Measurements from ENCODE around the gene KPNB1. TPM values are rescaled to one million over a fixed set of nuclear protein-coding genes. Genes with fewer than 3 reads are reported as not detected.
A peak's percentile ranks its signal among the peaks of the same experiment; 100 is the strongest.
"Not testable (repeated sequence)": the region's sequence is repeated elsewhere in the genome, so short reads cannot be mapped to it uniquely, and the experiment has no call there.

The KPNB1 gene
- total RNA-seq, 2 experiments from 2014 or later = 475 to 488 TPM

DNA sequence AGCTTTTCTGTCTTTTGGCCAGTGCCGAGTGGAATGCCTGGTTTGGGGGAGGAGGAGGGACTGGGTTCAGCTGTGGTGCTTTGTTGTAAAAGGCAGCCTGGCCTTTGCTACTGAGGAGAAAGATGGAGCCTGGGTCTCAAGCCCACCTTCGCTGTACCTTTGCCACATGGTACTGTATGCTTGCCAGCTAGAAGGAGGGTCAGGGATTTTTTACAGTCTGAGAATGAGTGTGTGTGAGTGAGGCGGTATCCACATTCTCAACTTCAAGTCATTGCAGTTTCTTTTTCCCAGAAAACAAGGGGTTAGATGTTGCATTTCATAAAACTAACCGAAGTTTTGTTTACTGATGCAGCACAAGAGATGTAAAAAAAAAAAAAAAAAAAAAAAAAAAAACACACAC is 33.0 kb downstream of the KPNB1 start:
- peaks cover 68% of the 10 kb centered on the region for H3K36me3 Mint-ChIP-seq
- CTCF ChIA-PET = interaction anchor here (1.2 to 5.4 kb wide), 2 partner anchors 15 to 19 kb away, joined by 4 to 47 read pairs; no protein-coding TSS in a partner anchor

DNA sequence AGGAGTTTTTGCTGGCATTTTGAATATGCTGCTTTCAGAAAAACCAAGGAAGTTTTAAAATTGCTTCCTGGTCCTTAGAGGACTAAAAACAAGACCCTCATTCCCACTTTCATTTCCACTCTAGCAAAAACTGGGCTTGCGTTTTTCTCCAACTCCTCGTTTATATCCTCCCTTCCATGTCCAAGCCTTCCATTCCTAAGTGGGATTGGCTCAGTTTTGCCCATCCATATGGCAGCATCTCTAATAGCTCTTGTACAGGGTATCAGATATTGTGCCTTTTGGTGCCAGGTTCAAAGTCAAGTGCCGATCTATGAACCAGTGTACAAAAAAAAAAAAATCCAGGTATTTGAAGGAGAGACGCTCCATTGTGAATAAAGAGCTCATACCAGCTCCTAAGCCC is 34.3 kb downstream of the KPNB1 start:
- intact Hi-C loops (cut with micrococcal nuclease) = no loop called here
- Mint-ChIP-seq H3K4me1 (ENCODE audit: low read depth) (peaks cover 19% of the 10 kb centered on the region), H3K36me3 (peaks cover 59% of the 10 kb centered on the region), H3K27ac (peak overlapping the region; percentile 33), H3K4me3 (no peak overlapping the region), H3K9me3 (no peaks in the 10 kb centered on the region), H3K27me3 (no peaks in the 10 kb centered on the region)
- ChIA-PET POLR2A (interaction anchor here (0.9 to 1.0 kb wide), 2 partner anchors 20 to 28 kb away, joined by 5 to 7 read pairs; no protein-coding TSS in a partner anchor), CTCF (interaction anchor here (1.0 to 1.8 kb wide), 2 partner anchors 13 to 106 kb away, joined by 3 to 7 read pairs; no protein-coding TSS in a partner anchor)
- DNase-seq = no peak

More for the DNA sequence above, 33.0 kb downstream of the KPNB1 start:
- intact Hi-C loops (cut with micrococcal nuclease); H3K9me3 Mint-ChIP-seq; DNase-seq; H3K27me3 Mint-ChIP-seq; H3K4me3 Mint-ChIP-seq: not testable (repeated sequence)
- POLR2A ChIA-PET = interaction anchor here (0.6 to 0.7 kb wide), 2 partner anchors 10 to 40 kb away, joined by 4 to 7 read pairs; no protein-coding TSS in a partner anchor
- peak overlapping the region; percentile 79 for H3K27ac Mint-ChIP-seq
- peaks cover 19% of the 10 kb centered on the region for H3K4me1 Mint-ChIP-seq (ENCODE audit: low read depth)

DNA sequence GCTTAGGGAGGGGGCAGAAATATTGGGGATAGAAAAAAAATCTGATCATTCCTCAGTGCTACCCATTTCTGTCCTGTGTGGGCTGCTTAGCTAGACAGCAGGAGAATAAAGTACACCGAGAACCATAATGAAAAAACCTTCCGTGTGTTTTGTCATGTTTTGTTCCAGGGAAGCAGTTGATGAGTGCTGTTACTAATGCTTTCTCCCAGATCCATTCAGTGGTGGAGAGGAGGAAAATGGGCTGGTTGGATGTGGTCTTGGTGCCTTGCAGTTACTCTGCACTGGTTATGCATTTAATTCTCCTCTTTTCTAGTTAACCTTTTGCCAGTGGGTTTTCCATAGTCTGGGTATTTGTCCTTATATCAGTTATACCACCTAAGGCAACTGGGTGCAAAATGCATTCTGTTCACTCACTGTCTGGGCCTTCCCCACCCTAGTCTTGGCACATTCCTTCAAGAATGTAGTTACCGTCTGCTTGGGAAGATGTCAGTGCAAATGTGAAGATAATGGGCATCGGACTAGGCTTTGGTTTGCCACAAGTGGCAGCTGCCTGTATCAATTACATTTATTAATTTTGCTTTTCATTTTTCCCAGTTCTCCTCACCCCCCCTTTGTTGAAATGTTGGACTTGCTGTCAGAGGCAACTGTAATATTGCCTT is 34.9 kb downstream of the KPNB1 start:
- CTCF ChIA-PET = interaction anchor here (1.0 to 1.8 kb wide), 2 partner anchors 13 to 106 kb away, joined by 3 to 7 read pairs; no protein-coding TSS in a partner anchor
- Mint-ChIP-seq H3K27me3 (no peaks in the 10 kb centered on the region), H3K9me3 (no peaks in the 10 kb centered on the region), H3K4me3 (no peak overlapping the region), H3K4me1 (ENCODE audit: low read depth) (peaks cover 19% of the 10 kb centered on the region), H3K36me3 (peaks cover 56% of the 10 kb centered on the region), H3K27ac (peak overlapping the region; percentile 33)
- no peak for DNase-seq
- intact Hi-C loops (cut with micrococcal nuclease) = no loop called here
- POLR2A ChIA-PET = interaction anchor here (0.9 to 1.0 kb wide), 2 partner anchors 21 to 28 kb away, joined by 5 to 7 read pairs; no protein-coding TSS in a partner anchor

DNA sequence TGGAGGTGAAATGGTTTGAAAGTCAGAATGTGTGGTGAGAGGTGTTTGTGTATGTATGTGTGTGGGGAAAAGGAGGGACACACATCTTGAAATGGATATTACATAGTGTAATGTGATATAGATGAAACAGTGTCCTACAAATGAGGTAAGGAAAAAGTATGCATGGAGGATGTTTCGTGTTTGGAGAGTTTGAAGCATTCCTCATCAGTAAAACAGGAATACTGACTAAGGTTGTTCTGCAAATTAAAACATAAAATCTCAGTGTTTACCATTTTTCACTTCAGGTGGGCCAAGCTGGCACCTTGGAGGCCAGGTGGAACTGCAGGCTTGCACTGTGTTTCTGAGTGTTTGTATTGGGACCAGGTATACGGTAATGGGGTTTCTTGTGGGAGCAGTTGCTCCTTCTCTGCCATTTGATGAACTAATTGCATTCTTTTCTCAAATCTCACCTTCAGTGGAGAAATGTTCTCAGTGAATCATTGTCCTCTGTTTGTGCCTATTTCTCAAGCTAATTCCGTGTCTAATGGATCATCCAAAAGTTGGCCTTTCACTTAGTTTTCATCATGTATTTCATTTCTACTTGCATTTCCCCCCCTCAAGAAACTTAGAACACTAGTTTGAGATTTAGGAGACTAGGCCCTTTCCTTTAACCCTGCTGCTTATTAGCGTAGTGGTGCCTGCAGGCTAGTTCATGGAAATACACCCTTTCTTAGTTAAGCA is 36.0 kb downstream of the KPNB1 start:
- H3K27ac Mint-ChIP-seq = peak overlapping the region; percentile 54
- POLR2A ChIA-PET = no interaction called here

GRCh38 chr17:47686276-47686635 is 36.5 kb downstream of the KPNB1 start:
- Mint-ChIP-seq H3K4me1 (ENCODE audit: low read depth) (peaks cover 27% of the 10 kb centered on the region), H3K4me3 (no peak overlapping the region), H3K9me3 (no peaks in the 10 kb centered on the region), H3K27ac (no peak overlapping the region), H3K36me3 (peaks cover 43% of the 10 kb centered on the region), H3K27me3 (no peaks in the 10 kb centered on the region)
- ChIA-PET CTCF (no interaction called here), POLR2A (interaction anchor here (1.7 kb wide), 1 partner anchor 9 kb away, joined by 6 read pairs; no protein-coding TSS in a partner anchor)
- DNase-seq = no peak
- intact Hi-C loops (cut with micrococcal nuclease) = no loop called here

More for the DNA sequence above, 36.0 kb downstream of the KPNB1 start:
- Mint-ChIP-seq H3K4me3 (no peak overlapping the region), H3K9me3 (no peaks in the 10 kb centered on the region), H3K27me3 (no peaks in the 10 kb centered on the region), H3K4me1 (ENCODE audit: low read depth) (peaks cover 27% of the 10 kb centered on the region), H3K36me3 (peaks cover 46% of the 10 kb centered on the region)
- intact Hi-C loops (cut with micrococcal nuclease) = no loop called here
- no peak for DNase-seq
- CTCF ChIA-PET = no interaction called here

- peaks cover 41% of the 10 kb centered on the region for H3K36me3 Mint-ChIP-seq
- intact Hi-C loops (cut with micrococcal nuclease) = no loop called here
- DNase-seq = no peak
- ChIA-PET CTCF (interaction anchor here (0.6 to 1.8 kb wide), 4 partner anchors 13 to 46 kb away, joined by 4 to 6 read pairs (median 4); partner anchors contain the start of gene TBX21), POLR2A (interaction anchor here (0.7 to 1.7 kb wide), 5 partner anchors 9 to 55 kb away, joined by 3 to 6 read pairs (median 3); no protein-coding TSS in a partner anchor)
- no peak overlapping the region for H3K4me3 Mint-ChIP-seq
- no peak overlapping the region for H3K27ac Mint-ChIP-seq
- peaks cover 30% of the 10 kb centered on the region for H3K4me1 Mint-ChIP-seq (ENCODE audit: low read depth)
- no peaks in the 10 kb centered on the region for H3K9me3 Mint-ChIP-seq
- no peaks in the 10 kb centered on the region for H3K27me3 Mint-ChIP-seq
Measured at GRCh38 chr17:47686664-47687327, 37.1 kb downstream of the KPNB1 start.

- POLR2A ChIA-PET = interaction anchor here (0.7 to 1.7 kb wide), 8 partner anchors 9 to 55 kb away, joined by 3 to 6 read pairs (median 4); partner anchors contain the start of gene TBX21
- no peak for DNase-seq
- Mint-ChIP-seq H3K27me3 (no peaks in the 10 kb centered on the region), H3K27ac (no peak overlapping the region), H3K4me1 (ENCODE audit: low read depth) (peaks cover 30% of the 10 kb centered on the region), H3K4me3 (no peak overlapping the region), H3K36me3 (peaks cover 36% of the 10 kb centered on the region), H3K9me3 (no peaks in the 10 kb centered on the region)
- CTCF ChIA-PET = interaction anchor here (0.6 to 1.8 kb wide), 8 partner anchors 9 to 114 kb away, joined by 4 to 6 read pairs (median 5); partner anchors contain the start of gene TBX21
- intact Hi-C loops (cut with micrococcal nuclease) = no loop called here
Measured at GRCh38 chr17:47687328-47687690, 37.6 kb downstream of the KPNB1 start.

DNA sequence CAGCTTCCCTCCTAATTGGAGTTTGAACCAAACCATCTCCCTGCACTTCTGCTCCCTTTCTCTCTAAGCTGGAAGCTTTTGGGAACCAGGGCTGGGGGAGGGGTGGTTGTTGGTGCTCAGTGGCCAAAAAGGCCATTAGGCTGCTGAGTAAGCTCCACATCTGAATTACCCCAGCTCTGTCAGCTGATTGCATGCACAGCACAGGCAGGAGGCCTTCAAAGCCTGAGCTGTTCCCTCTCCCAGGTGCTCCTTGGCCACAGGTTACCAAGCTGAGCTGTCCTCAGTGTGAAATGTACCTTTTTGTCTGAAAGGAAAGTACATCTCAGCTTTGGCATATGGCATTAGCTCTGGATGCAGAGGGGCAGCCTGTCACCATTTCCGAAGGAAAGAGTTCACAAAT is 38.0 kb downstream of the KPNB1 start:
- H3K4me1 Mint-ChIP-seq (ENCODE audit: low read depth) = peaks cover 30% of the 10 kb centered on the region
- ChIA-PET CTCF (interaction anchor here (0.8 to 1.8 kb wide), 7 partner anchors 9 to 114 kb away, joined by 4 to 6 read pairs (median 5); partner anchors contain the start of gene TBX21), POLR2A (interaction anchor here (0.7 to 1.7 kb wide), 8 partner anchors 9 to 54 kb away, joined by 3 to 6 read pairs (median 4); partner anchors contain the start of gene TBX21)
- H3K4me3 Mint-ChIP-seq = no peak overlapping the region
- intact Hi-C loops (cut with micrococcal nuclease) = no loop called here
- peaks cover 32% of the 10 kb centered on the region for H3K36me3 Mint-ChIP-seq
- no peak for DNase-seq
- no peak overlapping the region for H3K27ac Mint-ChIP-seq
- H3K27me3 Mint-ChIP-seq = no peaks in the 10 kb centered on the region
- no peaks in the 10 kb centered on the region for H3K9me3 Mint-ChIP-seq

- H3K27me3 Mint-ChIP-seq = no peaks in the 10 kb centered on the region
- DNase-seq = peak; percentile 54
- intact Hi-C loops (cut with micrococcal nuclease) = no loop called here
- no peaks in the 10 kb centered on the region for H3K9me3 Mint-ChIP-seq
- no peak overlapping the region for H3K27ac Mint-ChIP-seq
- CTCF ChIA-PET = interaction anchor here (0.8 to 1.6 kb wide), 4 partner anchors 9 to 100 kb away, joined by 3 to 5 read pairs (median 4); partner anchors contain the start of gene TBX21
- H3K36me3 Mint-ChIP-seq = peaks cover 12% of the 10 kb centered on the region
- POLR2A ChIA-PET = no interaction called here
- H3K4me3 Mint-ChIP-seq = no peak overlapping the region
- H3K4me1 Mint-ChIP-seq (ENCODE audit: low read depth) = peaks cover 38% of the 10 kb centered on the region
Measured at GRCh38 chr17:47690121-47690520, 40.4 kb downstream of the KPNB1 start.

DNA sequence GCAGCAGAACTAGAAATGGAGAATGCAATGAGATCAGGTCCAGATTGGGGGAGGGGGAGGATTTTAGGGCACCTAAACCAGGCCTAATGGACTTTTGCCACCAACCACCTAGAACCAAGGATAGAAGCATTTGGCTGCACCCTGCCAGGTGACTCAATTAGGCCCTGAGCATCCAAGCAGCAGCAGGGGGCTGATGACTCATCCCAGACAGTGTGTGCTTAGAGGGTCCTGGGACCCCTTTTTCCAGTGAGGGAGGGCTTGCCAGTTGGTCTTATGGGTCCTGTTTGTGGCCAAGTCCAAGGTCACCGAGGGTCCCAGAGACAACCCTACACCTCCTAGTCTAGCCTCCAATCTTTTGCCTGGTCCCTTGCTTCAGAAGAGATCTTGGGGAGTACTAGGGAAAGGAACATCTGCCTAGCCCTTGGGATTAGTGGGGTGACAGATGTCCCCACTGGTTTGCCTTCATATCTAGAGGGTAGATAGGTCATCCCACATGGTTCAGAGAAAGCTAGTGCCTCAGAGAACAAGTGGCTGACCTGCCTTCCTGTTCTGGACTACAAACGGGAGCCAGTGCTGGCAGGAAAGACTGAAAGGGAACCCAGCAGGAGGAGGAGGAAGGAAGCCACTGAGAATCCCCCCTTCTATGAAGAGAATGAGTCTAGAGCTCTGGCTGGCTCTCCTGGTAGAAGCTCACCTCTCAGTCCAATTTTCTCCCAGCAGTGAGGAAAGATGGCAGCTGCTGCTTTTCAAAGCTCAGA is 42.6 kb downstream of the KPNB1 start:
- Mint-ChIP-seq H3K36me3 (peaks cover 1% of the 10 kb centered on the region), H3K9me3 (no peaks in the 10 kb centered on the region), H3K4me3 (peak overlapping the region; percentile 83), H3K27me3 (no peaks in the 10 kb centered on the region), H3K4me1 (ENCODE audit: low read depth) (peaks cover 44% of the 10 kb centered on the region), H3K27ac (peak overlapping the region; percentile 90)
- intact Hi-C loops (cut with micrococcal nuclease) = no loop called here
- CTCF ChIA-PET = interaction anchor here (0.8 to 1.2 kb wide), 5 partner anchors 27 to 139 kb away, joined by 3 to 5 read pairs (median 4); partner anchors contain the start of genes LRRC46, MRPL10 and TBX21
- POLR2A ChIA-PET = interaction anchor here (0.6 to 1.3 kb wide), 3 partner anchors 13 to 42 kb away, joined by 3 to 6 read pairs (median 3); no protein-coding TSS in a partner anchor
- DNase-seq = no peak
